ENCODE data around the gene LRRC41.
A peak's percentile ranks its signal among the peaks of the same experiment; 100 is the strongest.
"Not testable (repeated sequence)": the region's sequence is repeated elsewhere in the genome, so short reads cannot be mapped to it uniquely, and the experiment has no call there.

The LRRC41 gene

DNA sequence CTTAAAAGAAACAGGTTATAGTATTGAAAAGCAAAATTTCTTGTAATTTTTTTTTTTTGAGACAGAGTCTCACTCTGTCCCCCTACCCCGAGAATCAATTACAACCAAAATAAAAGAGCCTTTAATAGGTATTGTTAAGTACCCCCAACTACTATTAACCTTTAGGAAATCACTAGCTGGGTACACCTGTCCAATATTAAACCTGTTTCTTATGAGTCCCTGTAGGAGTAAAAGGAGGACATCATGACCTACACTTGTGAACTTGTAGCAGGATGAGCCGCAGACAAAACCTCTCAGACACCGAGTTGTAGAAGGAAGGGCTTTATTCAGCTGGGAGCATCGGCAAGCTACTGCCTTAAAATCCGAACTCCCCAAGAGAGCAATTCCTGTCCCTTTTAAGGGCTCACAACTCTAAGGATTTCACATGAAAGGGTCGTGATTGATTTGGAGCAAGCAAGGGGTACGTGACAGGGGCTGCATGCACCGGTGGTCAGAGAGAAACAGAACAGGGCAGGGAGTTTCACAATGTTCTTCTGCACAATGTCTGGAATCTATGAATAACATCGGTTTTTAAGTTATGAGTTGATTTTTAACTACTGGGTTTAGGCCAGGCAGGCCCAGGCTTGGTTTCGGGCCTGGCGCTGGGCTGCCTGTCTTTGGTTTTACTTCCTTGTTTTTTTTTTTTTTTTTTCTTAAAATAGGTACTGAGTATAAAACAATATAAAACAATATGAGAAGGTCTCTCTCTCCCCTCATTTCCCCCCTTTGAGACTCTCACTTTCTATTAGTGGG is 22.1 kb upstream of the LRRC41 start:
- DNase-seq, result not testable (repeated sequence)

GRCh38 chr1:46322191-46322590 is 18.8 kb upstream of the LRRC41 start:
- not testable (repeated sequence) for DNase-seq

- not testable (repeated sequence) for DNase-seq
These were observed 16.8 kb upstream of the LRRC41 start for GRCh38 chr1:46319960-46320914.

DNA sequence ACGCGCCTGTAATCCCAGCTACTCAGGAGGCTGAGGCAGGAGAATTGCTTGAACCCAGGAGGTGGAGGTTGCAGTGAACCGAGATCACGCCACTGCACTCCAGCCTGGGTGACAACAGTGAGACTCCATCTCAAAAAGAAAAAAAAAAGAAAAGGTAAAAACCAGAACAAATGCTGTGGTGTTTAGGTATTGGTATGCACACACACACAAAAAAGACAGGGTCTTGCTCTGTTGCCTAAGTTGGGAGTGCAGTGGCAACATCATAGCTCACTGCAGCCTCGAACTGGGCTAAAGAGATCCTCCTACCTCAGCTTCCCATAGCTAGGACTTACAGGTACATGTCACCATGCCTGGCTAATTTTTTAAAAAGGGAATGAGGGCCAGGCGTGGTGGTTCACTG is 15.9 kb upstream of the LRRC41 start:
- DNase-seq, result not testable (repeated sequence)

DNA sequence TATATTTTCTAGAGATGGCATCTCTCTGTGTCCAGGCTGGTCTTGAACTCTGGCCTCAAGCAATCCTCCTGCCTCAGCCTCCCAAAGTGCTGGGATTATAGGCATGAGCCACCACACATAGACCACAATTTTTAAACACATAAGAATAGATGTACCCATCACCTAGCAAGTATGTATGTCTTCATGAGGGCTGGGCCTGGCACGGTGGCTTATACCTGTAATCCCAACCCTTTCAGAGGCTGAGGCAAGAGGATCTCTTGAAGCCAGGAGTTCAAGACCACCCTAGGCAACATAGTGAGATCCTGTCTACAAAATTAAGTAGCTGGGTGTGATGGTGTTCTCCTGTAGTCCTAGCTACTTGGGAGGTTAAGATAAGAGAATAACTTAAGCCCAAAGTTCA is 13.9 kb upstream of the LRRC41 start:
- no peak for DNase-seq

DNA sequence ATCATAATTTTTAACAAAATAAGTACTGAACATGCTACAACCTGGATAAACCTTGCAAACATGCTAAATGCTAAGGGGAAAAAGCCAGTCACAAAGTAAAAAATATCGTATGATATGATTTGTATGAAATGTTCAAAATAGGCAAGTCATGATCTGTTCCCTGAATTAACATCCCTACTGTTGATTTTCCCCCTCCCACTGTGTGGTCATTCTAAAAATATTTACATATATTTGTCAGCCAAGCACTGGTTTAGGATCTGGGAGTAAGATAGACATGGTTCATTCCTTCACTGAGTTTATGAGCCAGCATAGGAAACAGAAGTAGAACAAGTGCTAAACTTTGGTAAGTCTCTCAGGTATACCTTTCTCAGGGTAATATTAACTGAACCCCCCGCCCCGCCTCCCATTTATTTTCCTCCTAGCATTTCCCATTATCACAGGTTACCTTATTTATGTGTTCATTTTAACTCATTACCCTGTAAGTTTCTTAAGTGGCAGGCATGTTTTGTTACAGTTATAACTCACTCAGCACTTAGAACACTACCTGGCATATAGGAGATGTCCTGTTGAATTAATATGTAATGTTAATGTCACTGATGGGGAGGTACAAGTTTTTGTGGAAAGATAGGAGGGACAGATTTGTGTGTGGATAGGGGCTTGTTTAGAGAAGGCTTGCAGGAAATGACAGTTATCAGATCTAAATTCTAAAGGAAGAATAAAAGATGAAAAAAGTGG is 12.4 kb upstream of the LRRC41 start:
- DNase-seq, result no peak

GRCh38 chr1:46310321-46310720 is 6.9 kb upstream of the LRRC41 start:
- no peak for DNase-seq

DNA sequence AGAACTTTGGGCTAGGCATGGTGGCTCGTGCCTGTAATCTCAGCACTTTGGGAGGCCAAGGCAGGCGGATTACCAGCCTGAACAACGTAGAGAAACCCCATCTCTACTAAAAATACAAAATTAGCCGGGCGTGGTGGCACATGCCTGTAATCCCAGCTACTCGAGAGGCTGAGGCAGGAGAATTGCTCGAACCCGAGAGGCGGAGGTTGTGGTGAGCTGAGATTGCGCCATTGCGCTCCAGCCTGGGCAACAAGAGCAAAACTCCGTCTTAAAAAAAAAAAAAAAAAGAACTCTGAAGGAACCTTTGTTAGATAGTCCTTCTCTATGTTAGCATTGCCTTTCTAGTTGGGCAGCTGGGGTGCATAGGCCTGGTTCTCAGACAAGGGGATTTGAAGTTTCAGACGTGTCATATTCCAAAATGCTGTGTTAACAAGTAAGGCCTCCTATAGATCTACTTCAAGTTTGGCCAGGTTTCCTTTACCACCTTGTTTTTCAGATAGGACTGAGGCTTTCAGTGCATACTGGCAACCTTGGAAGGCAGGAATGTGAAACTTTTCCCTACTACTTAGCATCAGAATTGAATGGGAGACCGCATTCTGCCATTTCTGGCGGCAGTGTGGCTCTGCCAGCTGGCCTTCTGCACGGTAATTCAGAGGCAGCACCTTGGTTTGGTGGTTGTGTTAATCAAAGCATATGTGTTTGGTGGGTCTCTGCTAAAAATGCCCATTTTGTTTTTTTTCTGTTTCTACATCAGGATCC is 6.2 kb upstream of the LRRC41 start:
- DNase-seq, result no peak

DNA sequence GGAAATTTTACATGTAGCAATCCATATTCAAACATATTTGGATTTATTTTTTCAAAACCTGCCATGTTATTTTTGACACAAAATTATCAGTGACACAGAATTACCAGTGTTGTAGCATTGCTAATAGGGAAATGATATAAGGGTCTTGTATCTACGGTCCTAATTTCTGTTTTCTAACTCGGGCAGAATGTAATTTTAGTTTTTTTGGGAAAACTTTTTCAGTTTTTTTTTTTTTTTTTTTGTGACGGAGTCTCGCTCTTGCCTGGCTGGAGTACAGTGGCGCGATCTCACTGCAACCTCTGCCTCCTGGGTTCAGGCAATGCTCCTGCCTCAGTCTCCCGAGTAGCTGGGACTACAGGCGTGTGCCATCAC is 2.7 kb upstream of the LRRC41 start:
- DNase-seq, result no peak

DNA sequence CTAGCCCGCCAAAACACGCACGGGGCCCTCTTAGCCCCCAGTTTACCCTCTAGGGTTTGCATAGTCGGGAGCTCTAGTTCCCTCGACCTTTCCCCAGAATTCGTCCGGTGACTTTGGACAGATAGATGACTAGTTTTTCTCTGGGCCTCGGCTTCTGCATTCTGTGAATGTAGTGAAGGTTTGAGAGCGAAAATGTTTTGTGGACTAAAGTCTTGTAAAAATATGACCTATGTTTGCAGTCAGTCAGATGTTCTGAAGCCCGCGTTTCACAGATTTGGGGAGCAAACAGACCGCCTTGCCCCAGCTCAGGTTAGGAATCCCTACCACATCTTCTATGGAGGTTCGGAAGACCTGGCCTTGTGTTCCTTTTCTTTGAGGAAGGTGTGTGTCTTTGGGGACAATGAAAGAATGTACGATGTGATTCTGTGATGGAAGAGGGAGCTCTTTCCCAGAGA is 483 bp upstream of the LRRC41 start:
- DNase-seq, result no peak

GRCh38 chr1:46302641-46303037 is 777 bp downstream of the LRRC41 start:
- DNase-seq, result no peak

GRCh38 chr1:46301808-46302640 is 1.4 kb downstream of the LRRC41 start:
- DNase-seq, result peak; percentile 4

DNA sequence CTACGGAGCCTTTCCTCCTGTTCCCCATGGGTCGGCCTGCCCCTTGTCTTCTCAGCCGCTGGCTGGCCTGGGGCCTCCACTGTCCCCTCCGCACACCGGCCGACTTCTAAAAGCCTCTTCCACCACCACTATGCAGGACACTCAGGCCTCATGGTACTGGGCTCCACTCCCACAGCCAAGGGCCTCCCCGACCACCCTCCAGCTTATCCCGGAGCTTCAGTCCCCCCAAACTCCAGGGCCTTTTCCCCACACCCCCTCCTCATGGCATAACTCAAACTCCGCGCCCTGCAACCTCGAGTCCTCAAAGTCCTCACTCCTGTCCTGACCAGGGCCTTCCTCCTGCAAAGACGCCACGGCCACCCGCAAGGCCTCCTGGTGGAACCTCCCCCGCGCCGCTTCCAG is 2.0 kb downstream of the LRRC41 start:
- no peak for DNase-seq

GRCh38 chr1:46300673-46301405 is 2.6 kb downstream of the LRRC41 start:
- DNase-seq, result no peak

DNA sequence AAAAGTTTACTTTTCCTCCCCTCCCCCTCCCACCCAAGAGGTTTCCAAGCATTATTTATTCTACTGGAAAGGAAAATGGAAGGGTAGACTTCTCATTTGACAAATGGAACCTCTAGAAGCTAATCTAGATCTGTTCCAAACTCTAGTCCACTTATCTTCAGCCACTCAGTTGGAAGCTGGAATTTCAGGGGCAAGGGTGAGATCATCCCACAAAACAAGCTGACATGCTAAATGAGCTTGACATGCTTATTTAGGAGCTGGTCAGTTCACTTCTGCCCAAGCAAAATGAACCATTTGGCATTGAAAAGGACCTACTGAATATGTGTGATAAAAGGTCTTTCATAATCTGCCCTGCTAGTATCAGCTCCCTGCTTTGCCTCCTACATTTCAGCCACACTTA is 5.0 kb downstream of the LRRC41 start:
- no peak for DNase-seq

GRCh38 chr1:46295306-46295705 is 8.1 kb downstream of the LRRC41 start:
- DNase-seq, result no peak

GRCh38 chr1:46289976-46290375 is 13.4 kb downstream of the LRRC41 start:
- no peak for DNase-seq

GRCh38 chr1:46289134-46289494 is 14.3 kb downstream of the LRRC41 start:
- no peak for DNase-seq

- DNase-seq, result no peak
These were observed 14.8 kb downstream of the LRRC41 start for GRCh38 chr1:46288485-46289133.
